Measurements from ENCODE around the gene OPCML.
"Not testable (repeated sequence)": the region's sequence is repeated elsewhere in the genome, so short reads cannot be mapped to it uniquely, and the experiment has no call there.

DNA sequence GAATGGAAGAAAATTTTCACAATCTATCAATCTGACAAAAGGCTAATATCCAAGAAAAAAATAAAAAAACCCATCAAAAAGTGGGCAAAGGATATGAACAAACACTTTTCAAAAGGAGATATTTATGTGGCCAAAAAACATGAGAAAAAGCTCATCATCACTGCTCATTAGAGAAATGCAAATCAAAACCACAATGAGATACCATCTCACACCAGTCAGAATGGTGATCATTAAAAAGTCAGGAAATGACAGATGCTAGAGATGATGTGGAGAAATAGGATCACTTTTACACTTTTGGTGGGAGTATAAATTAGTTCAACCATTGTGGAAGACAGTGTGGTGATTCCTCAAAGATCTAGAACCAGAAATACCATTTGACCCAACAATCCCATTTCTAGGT, 1162.2 kb downstream of the OPCML start:
- not testable (repeated sequence) for TF ChIP-seq POLR2A, CTCF (IDR thresholded peaks at IDR 0.05)
